RWPE1 (cell line): Measurements from ENCODE around the gene ANO1.

ENCODE experiments used
- CTCF ChIA-PET: fragments of 350-600 bp; sonication (Branson Sonifier 250); formaldehyde crosslinking; extraction: SDS; loops from one replicate; lab custom pipeline; 2021; lab: Yijun Ruan, JAX
- POLR2A ChIA-PET: fragments of 400-600 bp; formaldehyde crosslinking; extraction: SDS; loops from one replicate; lab custom pipeline; 2020; ENCODE audit warnings: antibody characterized with exemption; ENCODE audit not compliant: low non-redundant PET; lab: Yijun Ruan, JAX
- DNase-seq: peaks from one replicate; pipeline ENCODE4 v3.0.0; 2012; ENCODE audit warnings: low spot score
- H3K27ac ChIP-seq: fragments of 450-650 bp; 2 replicates; pipeline ENCODE4 v1.5.1; 2017
- CTCF ChIP-seq: fragments of 450-650 bp; conservative IDR thresholded peaks from 2 replicates; pipeline ENCODE4 v1.5.1; 2017; ENCODE audit warnings: low read depth, mild to moderate bottlenecking

ANO1 gene

GRCh38 chr11:70156291-70157037 lies 78.3 kb downstream of the ANO1 start:
- H3K27ac ChIP-seq: peak overlapping the region; percentile 57
- no peak for DNase-seq
- ChIA-PET CTCF (interaction anchor here (0.7 kb wide), 1 partner anchor 15 kb away, joined by 3 read pairs; no protein-coding TSS in a partner anchor), POLR2A (no interaction called here)
- TF ChIP-seq CTCF: no peak

GRCh38 chr11:70158201-70158600 lies 80.1 kb downstream of the ANO1 start:
- POLR2A ChIA-PET: no interaction called here
- no peak overlapping the region for H3K27ac ChIP-seq
- TF ChIP-seq CTCF: no peak
- CTCF ChIA-PET: interaction anchor here (0.5 to 1.1 kb wide), 3 partner anchors 15 to 187 kb away, joined by 3 to 6 read pairs (median 3); no protein-coding TSS in a partner anchor
- no peak for DNase-seq

- CTCF ChIA-PET: interaction anchor here (0.5 to 0.6 kb wide), 3 partner anchors 69 to 1404 kb away, joined by 3 to 5 read pairs (median 3); no protein-coding TSS in a partner anchor
- no peak for DNase-seq
- H3K27ac ChIP-seq: peak overlapping the region; percentile 89
- POLR2A ChIA-PET: no interaction called here
- no peak for TF ChIP-seq CTCF
Measured at GRCh38 chr11:70158757-70159389, 80.8 kb downstream of the ANO1 start.

- TF ChIP-seq CTCF: no peak
- ChIA-PET POLR2A (no interaction called here), CTCF (interaction anchor here (0.6 kb wide), 2 partner anchors 70 to 241 kb away, joined by 3 to 5 read pairs; no protein-coding TSS in a partner anchor)
- peak; percentile 86 for DNase-seq
- peak overlapping the region; percentile 89 for H3K27ac ChIP-seq
Measured at GRCh38 chr11:70159627-70160570, 81.8 kb downstream of the ANO1 start.

- DNase-seq: no peak
- CTCF ChIA-PET: no interaction called here
- H3K27ac ChIP-seq: peak overlapping the region; percentile 89
- POLR2A ChIA-PET: no interaction called here
- TF ChIP-seq CTCF: no peak
Measured at GRCh38 chr11:70161043-70161625, 83.0 kb downstream of the ANO1 start.
